ENCODE results near the gene IL36RN.

DNA sequence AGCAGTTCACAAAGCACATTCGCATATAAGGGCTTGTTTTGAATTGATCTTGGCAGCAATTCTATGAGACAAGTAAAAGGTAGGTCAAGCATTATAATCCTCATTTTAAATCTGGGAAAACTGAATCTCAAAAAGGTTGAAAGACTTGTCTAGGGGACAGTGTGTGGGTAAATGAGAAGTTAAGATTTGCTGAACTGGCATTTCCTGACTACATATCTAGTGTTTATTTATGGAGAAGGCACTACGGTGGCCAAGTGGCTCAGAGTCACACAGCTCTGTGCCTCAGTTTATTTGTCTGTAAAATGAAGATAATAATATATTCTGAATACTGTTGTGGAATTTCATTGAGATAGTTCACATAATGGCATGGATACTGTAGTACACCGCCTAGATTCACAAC lies 52.1 kb downstream of the IL36RN start:
- TF ChIP-seq, protein P1, sequence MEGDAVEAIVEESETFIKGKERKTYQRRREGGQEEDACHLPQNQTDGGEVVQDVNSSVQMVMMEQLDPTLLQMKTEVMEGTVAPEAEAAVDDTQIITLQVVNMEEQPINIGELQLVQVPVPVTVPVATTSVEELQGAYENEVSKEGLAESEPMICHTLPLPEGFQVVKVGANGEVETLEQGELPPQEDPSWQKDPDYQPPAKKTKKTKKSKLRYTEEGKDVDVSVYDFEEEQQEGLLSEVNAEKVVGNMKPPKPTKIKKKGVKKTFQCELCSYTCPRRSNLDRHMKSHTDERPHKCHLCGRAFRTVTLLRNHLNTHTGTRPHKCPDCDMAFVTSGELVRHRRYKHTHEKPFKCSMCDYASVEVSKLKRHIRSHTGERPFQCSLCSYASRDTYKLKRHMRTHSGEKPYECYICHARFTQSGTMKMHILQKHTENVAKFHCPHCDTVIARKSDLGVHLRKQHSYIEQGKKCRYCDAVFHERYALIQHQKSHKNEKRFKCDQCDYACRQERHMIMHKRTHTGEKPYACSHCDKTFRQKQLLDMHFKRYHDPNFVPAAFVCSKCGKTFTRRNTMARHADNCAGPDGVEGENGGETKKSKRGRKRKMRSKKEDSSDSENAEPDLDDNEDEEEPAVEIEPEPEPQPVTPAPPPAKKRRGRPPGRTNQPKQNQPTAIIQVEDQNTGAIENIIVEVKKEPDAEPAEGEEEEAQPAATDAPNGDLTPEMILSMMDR (IDR thresholded peaks at IDR 0.05), result no peak
- TF ChIP-seq POLR2AphosphoS5 (IDR thresholded peaks at IDR 0.05; ENCODE audit: insufficient read depth in 1 of 2, low read depth in 1 of 2), result no peak
- no peak for TF ChIP-seq POLR2A (IDR thresholded peaks at IDR 0.05)
